Measurements from ENCODE around the gene SLC43A3. TPM values are rescaled to one million over a fixed set of nuclear protein-coding genes. Genes with fewer than 3 reads are reported as not detected.

Gene SLC43A3
- total and polyA plus RNA-seq, 9 of the 15 experiments (the other 6 are each of a cell fraction or from before 2014, with no cell fraction given) = 63.7 to 281 (median 139) TPM

- TF ChIP-seq ATF2 (CRISPR knock-in tag; IDR thresholded peaks at IDR 0.05) (no peak), RB1 (IDR thresholded peaks at IDR 0.05; ENCODE audit: low read depth) (no peak), KDM1A (IDR thresholded peaks at IDR 0.05) (peak; percentile 7 to 52; a peak in 2 of 4 replicates), TCF15 (CRISPR knock-in tag; IDR thresholded peaks at IDR 0.05) (no peak), ZKSCAN8 (CRISPR knock-in tag; IDR thresholded peaks at IDR 0.05) (no peak), RBM15 (IDR thresholded peaks at IDR 0.05; ENCODE audit: insufficient read depth, low read length) (no peak), BCOR (IDR thresholded peaks at IDR 0.05) (peak; percentile 81), ESRRA (IDR thresholded peaks at IDR 0.05; ENCODE audit: borderline replicate concordance, low read depth) (peak; percentile 98), ADNP (tag; IDR thresholded peaks at IDR 0.05) (peak; percentile 75; the same call in 1 of the 2 replicates), POLR2B (IDR thresholded peaks at IDR 0.05; ENCODE audit: low read depth, partially characterized antibody) (no peak), ZBTB1 (CRISPR knock-in tag; IDR thresholded peaks at IDR 0.05; ENCODE audit: borderline replicate concordance, low read depth) (no peak), SPI1 (IDR thresholded peaks at IDR 0.05; ENCODE audit: borderline replicate concordance, low read depth, low read length) (no peak), EP300 (IDR thresholded peaks at IDR 0.05; ENCODE audit: low read length) (no peak)
Observed at GRCh38 chr11:57407941-57408475, 18.9 kb downstream of the SLC43A3 start (continued).

Data from K562 (cell line).